ENCODE data around the gene LY6G6F.

LY6G6F gene

DNA sequence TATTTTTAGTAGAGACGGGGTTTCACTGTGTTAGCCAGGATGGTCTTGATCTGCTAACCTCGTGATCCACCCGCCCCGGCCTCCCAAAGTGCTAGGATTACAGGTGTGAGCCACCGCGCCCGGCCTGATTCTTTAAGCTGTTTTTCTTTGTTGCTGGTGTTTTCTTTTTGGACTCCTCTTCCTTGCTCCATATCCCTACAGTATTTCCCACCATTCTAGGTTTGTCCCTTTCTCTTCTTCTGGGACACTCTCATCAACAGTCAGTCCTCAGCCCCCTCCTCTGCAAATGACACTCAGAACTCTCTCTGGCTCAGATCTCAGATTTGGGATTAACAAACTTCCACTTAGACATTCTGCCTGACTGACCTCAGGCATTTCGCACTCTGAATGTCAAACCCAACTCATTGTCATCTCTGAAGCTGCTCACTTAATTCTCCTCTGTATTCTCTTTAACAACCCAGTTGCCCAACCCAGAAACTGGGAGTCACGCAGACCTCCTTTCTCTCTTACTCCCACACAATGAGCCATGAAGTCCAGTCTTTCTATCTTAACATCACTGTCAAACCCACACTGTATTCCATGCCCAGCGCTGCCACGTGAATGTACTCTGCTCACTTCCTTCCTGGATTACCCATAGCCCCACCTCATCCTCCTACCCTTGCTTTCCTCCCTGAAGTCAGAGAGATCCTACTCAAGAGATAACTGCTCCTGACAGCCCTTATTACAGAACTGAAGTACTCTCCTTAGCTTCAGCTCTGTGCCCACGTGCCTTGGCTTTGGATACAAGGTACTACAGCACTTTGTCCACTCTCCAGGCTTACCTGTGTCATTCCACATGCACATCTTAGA, 19.1 kb downstream of the LY6G6F start:
- H3K36me3 Mint-ChIP-seq (ENCODE audit: insufficient read depth), result peaks cover 11% of the 10 kb centered on the region
- no peaks in the 10 kb centered on the region for H3K27me3 Mint-ChIP-seq
- no peak for ATAC-seq (replicated peaks; ENCODE audit: extremely low read depth, poor library complexity, severe bottlenecking)
- H3K4me3 Mint-ChIP-seq, result no peak overlapping the region
- no peaks in the 10 kb centered on the region for H3K9me3 Mint-ChIP-seq
- H3K27ac Mint-ChIP-seq (ENCODE audit: low read depth), result no peak overlapping the region
- no peak for DNase-seq (ENCODE audit: low spot score in 2 of 2)
- H3K4me1 Mint-ChIP-seq, result peaks cover 29% of the 10 kb centered on the region

DNA sequence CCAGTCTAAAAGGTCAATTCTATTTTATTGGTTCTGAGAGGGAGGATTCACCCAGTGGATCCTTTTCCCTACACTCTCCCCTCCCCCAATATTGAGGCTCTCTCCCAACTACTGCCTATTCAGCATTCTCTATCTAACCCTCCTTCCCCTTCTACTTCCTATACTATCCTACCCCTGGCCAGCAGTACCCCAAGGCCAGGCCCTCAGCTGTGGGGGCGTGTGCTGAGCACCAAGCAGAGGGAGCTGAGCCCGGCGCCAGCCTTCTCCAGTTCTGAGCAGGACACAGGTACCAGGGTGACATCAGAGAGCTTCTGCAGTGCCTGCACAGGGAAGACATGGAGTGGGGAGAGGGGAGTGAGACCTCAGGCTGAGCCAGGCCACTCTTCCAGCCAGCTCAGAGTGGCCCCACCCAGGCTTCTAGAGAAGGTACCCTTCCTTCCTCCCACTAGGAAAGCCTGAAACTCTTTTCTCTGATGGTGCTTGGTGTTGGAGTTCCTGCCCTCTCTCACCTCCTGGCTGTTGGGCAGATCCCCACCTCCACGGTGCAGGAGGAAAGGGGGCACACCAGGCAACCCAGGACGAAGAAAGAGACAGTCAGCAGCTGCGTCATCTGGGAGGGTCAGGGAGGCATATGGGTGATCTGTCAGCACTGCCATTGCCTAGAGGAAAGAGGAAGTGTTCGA, 20.5 kb downstream of the LY6G6F start:
- peaks cover 26% of the 10 kb centered on the region for H3K36me3 Mint-ChIP-seq (ENCODE audit: insufficient read depth)
- ATAC-seq (replicated peaks; ENCODE audit: extremely low read depth, poor library complexity, severe bottlenecking) (no peak), DNase-seq (ENCODE audit: low spot score in 2 of 2) (no peak)
- H3K9me3 Mint-ChIP-seq, result no peaks in the 10 kb centered on the region
- H3K27me3 Mint-ChIP-seq, result no peaks in the 10 kb centered on the region
- peak overlapping the region; percentile 40 for H3K4me3 Mint-ChIP-seq
- peak overlapping the region; percentile 16 for H3K27ac Mint-ChIP-seq (ENCODE audit: low read depth)
- peaks cover 34% of the 10 kb centered on the region for H3K4me1 Mint-ChIP-seq

DNA sequence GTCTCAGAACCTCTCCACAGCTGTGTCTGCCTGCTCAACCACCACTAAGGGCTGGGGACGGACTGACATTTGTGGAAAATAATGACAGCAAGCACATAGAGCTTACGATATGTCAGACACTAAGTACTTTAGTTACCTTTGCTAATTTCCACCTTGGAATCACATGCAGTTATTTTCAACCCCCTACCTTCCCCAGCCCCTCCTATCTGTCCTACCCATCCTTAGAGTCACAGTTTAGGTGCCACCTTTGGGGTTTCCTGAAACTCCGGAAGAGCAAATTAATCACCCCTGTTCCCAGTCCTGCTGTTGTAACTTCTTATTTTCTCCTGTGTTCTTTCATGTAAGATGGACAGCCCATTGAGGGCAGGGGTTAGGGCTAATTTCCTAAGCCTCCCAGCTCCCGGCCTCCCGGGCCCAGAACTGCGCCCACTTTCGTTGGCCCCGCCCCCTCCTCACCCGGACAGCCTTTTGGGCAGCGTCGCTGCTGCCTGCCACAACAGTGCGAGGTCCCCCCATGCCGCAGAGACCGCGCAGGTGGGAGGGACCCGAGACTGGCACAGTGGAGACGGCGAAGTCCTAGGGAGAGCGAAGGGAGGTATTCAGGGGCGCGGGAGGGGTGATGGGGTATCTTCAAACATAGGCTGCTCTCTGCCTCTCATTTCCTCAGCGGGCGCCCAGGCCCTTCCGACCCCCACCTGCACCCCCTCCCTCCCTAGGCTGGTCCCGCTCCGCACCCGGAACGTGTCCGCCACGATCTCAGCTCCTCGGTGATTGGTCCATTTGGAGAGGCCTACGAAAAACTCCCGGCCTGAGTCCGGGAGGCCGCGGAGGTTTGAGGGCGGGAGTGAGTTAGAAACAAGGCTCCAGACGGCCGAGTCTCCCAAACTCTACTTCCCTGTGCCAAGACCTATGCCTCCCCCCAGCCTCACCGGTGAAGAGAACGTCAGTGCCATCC, 21.3 kb downstream of the LY6G6F start:
- no peak for ATAC-seq (replicated peaks; ENCODE audit: extremely low read depth, poor library complexity, severe bottlenecking)
- Mint-ChIP-seq H3K4me1 (peaks cover 34% of the 10 kb centered on the region), H3K27me3 (no peaks in the 10 kb centered on the region), H3K27ac (ENCODE audit: low read depth) (peak overlapping the region; percentile 80), H3K9me3 (no peaks in the 10 kb centered on the region), H3K36me3 (ENCODE audit: insufficient read depth) (peaks cover 34% of the 10 kb centered on the region), H3K4me3 (peak overlapping the region; percentile 93)
- no peak for DNase-seq (ENCODE audit: low spot score in 2 of 2)

DNA sequence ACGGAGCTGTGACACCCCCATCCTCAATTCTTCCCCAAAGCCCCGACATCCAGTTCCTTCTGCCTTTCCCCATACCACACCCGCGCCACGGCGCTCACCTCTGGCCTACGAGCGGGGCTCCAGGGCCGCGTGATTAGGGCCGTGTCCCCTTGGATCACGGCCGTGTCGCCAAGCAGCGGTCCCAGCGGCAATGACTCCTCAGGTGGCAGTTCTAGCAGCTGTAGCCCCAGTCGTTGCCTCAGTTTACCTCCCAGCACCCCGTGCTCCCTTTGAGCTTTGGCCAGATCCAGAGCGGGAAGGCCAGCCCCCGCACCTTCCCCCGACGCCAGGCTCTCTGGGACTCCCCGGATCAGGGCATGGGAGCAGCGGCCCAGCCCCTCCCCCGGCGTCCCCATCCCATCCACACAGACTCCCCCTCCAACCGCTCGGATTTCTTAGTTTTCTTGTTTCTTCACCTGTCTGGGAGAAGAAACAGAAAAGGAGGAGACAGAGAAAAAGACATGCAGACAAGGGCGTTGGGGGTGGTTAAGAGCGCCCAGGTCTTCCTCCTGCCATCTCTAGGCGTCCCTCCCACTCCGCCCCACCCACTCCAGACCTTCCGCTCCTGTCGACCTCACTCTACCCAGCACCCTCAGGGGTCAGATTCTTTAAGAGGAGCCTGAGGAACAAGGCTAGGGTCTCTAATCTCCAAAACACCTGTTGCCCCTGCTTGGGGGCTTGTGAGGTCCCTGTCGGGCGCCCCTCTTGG, 22.3 kb downstream of the LY6G6F start, which contains the start of gene DDAH2:
TSS of gene DDAH2 (minus strand) at position 533 of the 748 bp plus-strand sequence. CDS start at position 395, 138 bp downstream.
- Mint-ChIP-seq H3K27me3 (no peaks in the 10 kb centered on the region), H3K9me3 (no peaks in the 10 kb centered on the region), H3K36me3 (ENCODE audit: insufficient read depth) (peaks cover 43% of the 10 kb centered on the region), H3K27ac (ENCODE audit: low read depth) (peak within 1 kb of the TSS; percentile 80), H3K4me1 (peaks cover 44% of the 10 kb centered on the region), H3K4me3 (peak within 1 kb of the TSS; percentile 93)
- ATAC-seq (replicated peaks; ENCODE audit: extremely low read depth, poor library complexity, severe bottlenecking) (peak; percentile 21), DNase-seq (ENCODE audit: low spot score in 2 of 2) (no peak)

DNA sequence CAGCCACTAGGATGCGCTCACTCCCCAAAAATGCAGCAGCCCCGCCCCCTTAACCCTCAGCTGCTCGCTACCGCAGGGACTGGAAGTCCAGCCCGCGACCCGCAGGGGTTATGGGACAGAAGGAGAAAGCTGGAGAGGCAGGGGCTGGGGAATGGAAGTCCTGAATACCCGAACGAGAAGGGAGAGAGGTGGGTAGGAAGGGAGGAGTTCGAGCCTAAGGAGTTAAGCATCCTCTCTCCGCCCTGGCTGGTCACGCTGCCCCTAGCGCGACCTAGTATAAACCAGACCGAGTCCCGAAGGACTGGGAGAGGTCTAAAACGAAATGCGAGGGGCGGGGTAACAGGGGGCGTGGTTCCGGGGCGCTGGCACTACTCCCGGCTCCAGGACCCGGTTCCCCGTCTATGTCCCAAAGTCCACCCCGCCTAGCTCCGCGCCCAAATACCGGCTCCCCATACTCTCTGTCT, 22.9 kb downstream of the LY6G6F start:
- Mint-ChIP-seq H3K4me3 (peak overlapping the region; percentile 93), H3K27me3 (no peaks in the 10 kb centered on the region), H3K9me3 (no peaks in the 10 kb centered on the region), H3K27ac (ENCODE audit: low read depth) (peak overlapping the region; percentile 80), H3K36me3 (ENCODE audit: insufficient read depth) (peaks cover 47% of the 10 kb centered on the region), H3K4me1 (peaks cover 50% of the 10 kb centered on the region)
- DNase-seq (ENCODE audit: low spot score in 2 of 2), result peak; percentile 65 to 66
- ATAC-seq (replicated peaks; ENCODE audit: extremely low read depth, poor library complexity, severe bottlenecking), result peak; percentile 81

DNA sequence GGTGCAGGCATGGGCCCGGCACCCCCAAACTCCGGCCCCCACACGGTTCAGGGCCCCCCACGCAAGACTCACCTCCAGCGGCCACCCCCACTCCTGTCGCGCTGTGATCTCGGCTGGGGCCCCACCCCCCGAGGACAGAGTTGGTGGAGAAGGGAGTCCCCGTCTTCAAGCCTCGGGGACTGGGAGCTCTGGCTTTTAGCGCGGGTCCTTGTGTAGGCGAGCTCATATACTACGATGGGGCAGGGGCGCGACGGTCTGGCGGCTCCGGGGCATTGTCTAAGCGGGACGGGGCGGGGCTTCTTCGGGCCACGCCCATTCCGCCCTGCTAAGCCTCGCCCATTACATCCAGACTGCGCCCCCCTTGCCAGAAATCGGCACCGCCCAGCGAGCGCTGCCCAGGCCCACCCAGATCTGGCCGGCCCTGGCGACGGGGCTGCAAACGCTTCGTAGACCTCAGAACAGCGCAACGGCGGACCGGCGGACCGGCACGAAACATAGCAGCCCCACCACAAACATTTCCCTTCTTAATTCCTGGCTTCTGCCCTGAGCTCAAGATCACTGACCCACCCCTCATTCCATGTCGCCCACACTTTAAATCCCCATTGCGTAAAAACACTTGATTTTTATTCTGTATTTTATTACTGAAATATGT, 23.4 kb downstream of the LY6G6F start:
- DNase-seq (ENCODE audit: low spot score in 2 of 2) (peak; percentile 46 to 51), ATAC-seq (replicated peaks; ENCODE audit: extremely low read depth, poor library complexity, severe bottlenecking) (peak; percentile 44)
- Mint-ChIP-seq H3K9me3 (no peaks in the 10 kb centered on the region), H3K27ac (ENCODE audit: low read depth) (peak overlapping the region; percentile 30), H3K27me3 (no peaks in the 10 kb centered on the region), H3K4me1 (peaks cover 55% of the 10 kb centered on the region), H3K36me3 (ENCODE audit: insufficient read depth) (peaks cover 52% of the 10 kb centered on the region), H3K4me3 (peak overlapping the region; percentile 93)

DNA sequence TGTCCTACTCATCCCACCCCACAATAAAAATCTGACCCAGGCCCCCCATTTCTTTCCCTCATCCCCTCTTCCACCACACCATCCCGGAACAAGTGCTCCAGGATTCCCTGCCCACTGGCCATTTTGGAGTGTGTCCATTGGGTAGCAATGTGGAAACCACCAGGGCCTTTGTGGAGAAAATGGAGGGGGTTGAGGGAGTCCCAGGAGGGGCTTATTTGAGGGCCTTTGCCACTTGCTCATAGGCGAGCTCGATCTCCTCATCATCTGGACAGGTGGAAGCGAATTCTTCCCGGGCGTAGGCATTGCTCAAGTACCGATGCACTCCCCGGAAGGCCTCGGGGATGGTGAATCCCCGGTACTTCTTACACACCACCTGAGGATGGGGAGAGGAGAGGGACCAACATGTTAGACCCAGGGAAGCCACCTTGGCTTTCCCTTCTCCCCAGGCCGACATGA, 24.0 kb downstream of the LY6G6F start:
- Mint-ChIP-seq H3K4me1 (peaks cover 59% of the 10 kb centered on the region), H3K27me3 (no peaks in the 10 kb centered on the region), H3K36me3 (ENCODE audit: insufficient read depth) (peaks cover 56% of the 10 kb centered on the region), H3K4me3 (peak overlapping the region; percentile 93), H3K27ac (ENCODE audit: low read depth) (peak overlapping the region; percentile 30), H3K9me3 (no peaks in the 10 kb centered on the region)
- no peak for ATAC-seq (replicated peaks; ENCODE audit: extremely low read depth, poor library complexity, severe bottlenecking)
- no peak for DNase-seq (ENCODE audit: low spot score in 2 of 2)

DNA sequence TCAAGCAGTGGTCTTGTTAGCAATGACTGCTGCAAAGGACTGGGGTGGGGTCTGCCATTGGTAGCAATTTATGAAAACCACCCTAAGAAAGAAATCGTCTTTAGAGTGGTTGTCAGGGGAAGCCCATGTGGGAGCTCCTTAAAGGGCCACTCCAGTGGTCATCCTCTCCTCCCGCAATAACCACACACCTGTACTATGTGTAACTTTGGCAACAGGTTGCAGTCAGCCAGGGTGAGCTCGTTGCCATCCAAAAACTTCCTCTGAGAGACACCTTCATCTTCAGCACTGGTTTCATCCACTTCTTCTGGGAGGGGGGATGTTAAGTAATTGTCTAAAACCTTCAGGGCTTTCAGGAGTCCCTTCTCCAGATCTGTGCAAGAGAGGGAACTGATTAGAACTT, 25.4 kb downstream of the LY6G6F start:
- Mint-ChIP-seq H3K36me3 (ENCODE audit: insufficient read depth) (peaks cover 57% of the 10 kb centered on the region), H3K27ac (ENCODE audit: low read depth) (peak overlapping the region; percentile 22), H3K27me3 (no peaks in the 10 kb centered on the region), H3K4me3 (no peak overlapping the region), H3K4me1 (peaks cover 67% of the 10 kb centered on the region), H3K9me3 (no peaks in the 10 kb centered on the region)
- no peak for ATAC-seq (replicated peaks; ENCODE audit: extremely low read depth, poor library complexity, severe bottlenecking)
- no peak for DNase-seq (ENCODE audit: low spot score in 2 of 2)

DNA sequence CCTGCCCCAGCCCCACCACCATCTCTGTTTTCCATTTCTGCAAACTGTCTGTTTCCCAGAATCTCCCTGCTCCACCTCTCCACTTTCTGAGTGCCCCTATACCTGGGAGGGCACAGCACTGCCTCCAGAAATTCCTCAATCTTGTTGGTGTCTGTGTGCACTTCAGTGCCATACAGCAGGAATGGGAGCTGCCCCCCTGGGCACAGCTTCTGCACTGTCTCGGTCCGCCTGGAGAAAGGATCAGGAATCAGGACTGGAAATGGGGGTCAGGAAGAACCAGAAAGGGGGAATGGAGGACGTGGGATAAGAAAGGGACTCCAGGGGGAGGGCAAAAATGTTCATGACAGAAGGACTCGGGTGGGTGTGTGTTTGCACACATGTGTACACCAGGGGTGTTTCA, 27.1 kb downstream of the LY6G6F start:
- peak overlapping the region; percentile 92 for H3K27ac Mint-ChIP-seq (ENCODE audit: low read depth)
- no peak for ATAC-seq (replicated peaks; ENCODE audit: extremely low read depth, poor library complexity, severe bottlenecking)

DNA sequence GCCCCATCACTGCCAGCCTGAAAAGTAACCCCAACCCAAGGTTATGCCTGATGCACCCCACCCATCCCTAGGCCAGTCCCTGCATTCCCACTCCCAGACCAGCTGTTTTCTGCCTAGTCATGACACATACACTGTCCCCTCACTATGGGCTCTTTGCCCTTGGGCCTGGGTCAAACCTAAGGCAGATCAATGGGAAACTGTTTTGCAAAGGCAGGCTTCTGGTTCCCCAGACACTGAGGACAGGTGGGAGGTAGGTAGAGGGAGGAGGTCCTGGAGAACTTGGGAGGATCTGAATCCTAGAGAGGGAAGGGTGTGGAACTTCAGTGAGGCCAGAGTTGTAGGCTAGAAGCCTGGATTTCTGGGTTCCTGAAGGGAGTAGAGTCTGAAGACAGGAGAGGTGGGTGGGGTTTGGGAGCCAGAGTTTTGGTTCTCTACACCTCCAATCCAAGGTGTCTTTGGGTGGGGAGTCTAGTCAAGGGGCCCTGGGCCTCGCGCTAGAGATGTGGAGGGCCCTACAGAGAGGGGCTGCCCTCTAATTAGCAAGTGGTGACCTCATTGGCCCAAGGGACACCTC, 27.7 kb downstream of the LY6G6F start:
- no peak for DNase-seq (ENCODE audit: low spot score in 2 of 2)
- no peaks in the 10 kb centered on the region for H3K27me3 Mint-ChIP-seq
- ATAC-seq (replicated peaks; ENCODE audit: extremely low read depth, poor library complexity, severe bottlenecking), result no peak
- peaks cover 81% of the 10 kb centered on the region for H3K4me1 Mint-ChIP-seq
- H3K9me3 Mint-ChIP-seq, result no peaks in the 10 kb centered on the region
- H3K27ac Mint-ChIP-seq (ENCODE audit: low read depth), result peak overlapping the region; percentile 92
- peak overlapping the region; percentile 96 for H3K4me3 Mint-ChIP-seq
- H3K36me3 Mint-ChIP-seq (ENCODE audit: insufficient read depth), result peaks cover 63% of the 10 kb centered on the region

More for the DNA sequence above, 27.1 kb downstream of the LY6G6F start:
- peaks cover 64% of the 10 kb centered on the region for H3K36me3 Mint-ChIP-seq (ENCODE audit: insufficient read depth)
- peaks cover 81% of the 10 kb centered on the region for H3K4me1 Mint-ChIP-seq
- no peak for DNase-seq (ENCODE audit: low spot score in 2 of 2)
- peak overlapping the region; percentile 96 for H3K4me3 Mint-ChIP-seq
- no peaks in the 10 kb centered on the region for H3K9me3 Mint-ChIP-seq
- H3K27me3 Mint-ChIP-seq, result no peaks in the 10 kb centered on the region
